Duodenal mucosa (tissue), 2 donors: ENCODE measurements around the gene SLC10A1.

ENCODE experiments used
- H3K27ac ChIP-seq: one replicate; pipeline ENCODE4 v1.7.0; 2013; ENCODE audit warnings: low read depth, low read length
- H3K27me3 ChIP-seq, 2 donors: one replicate each; pipeline ENCODE4 v1.7.0; 2013; ENCODE audit warnings: low read length in 2 of 2, control low read depth in 1 of 2; ENCODE audit not compliant: insufficient read depth in 2 of 2, control insufficient read depth in 1 of 2
- H3K36me3 ChIP-seq, 2 donors: one replicate each; pipeline ENCODE4 v1.7.0; 2013; ENCODE audit warnings: low read length in 2 of 2, control low read depth in 1 of 2; ENCODE audit not compliant: insufficient read depth in 2 of 2, control insufficient read depth in 1 of 2
- H3K4me1 ChIP-seq, 2 donors: one replicate each; pipeline ENCODE4 v1.7.0; 2013; ENCODE audit warnings: low read length in 2 of 2, control low read depth in 1 of 2; ENCODE audit not compliant: insufficient read depth in 2 of 2, control insufficient read depth in 1 of 2
- H3K4me3 ChIP-seq, 2 donors: one replicate each; pipeline ENCODE4 v1.7.0; 2013; ENCODE audit warnings: low read length in 2 of 2, low read depth in 1 of 2
- H3K9ac ChIP-seq, 2 donors: one replicate each; pipeline ENCODE4 v1.7.0; 2013; ENCODE audit warnings: low read length in 2 of 2, low read depth in 1 of 2
- H3K9me3 ChIP-seq, 2 donors: one replicate each; pipeline ENCODE4 v1.7.0; 2013; ENCODE audit warnings: low read length in 2 of 2, control low read depth in 1 of 2; ENCODE audit not compliant: control insufficient read depth in 1 of 2

SLC10A1 gene

GRCh38 chr14:69811227-69811867 is 14.3 kb upstream of the SLC10A1 start:
- Histone ChIP-seq H3K4me1 (peaks cover 9% of the 10 kb centered on the region in 2 donors), H3K9ac (no peak overlapping the region), H3K27me3 (no peaks in the 10 kb centered on the region), H3K9me3 (no peaks in the 10 kb centered on the region), H3K36me3 (no peaks in the 10 kb centered on the region), H3K4me3 (no peak overlapping the region), H3K27ac (no peak overlapping the region)

GRCh38 chr14:69808919-69809808 is 12.1 kb upstream of the SLC10A1 start:
- Histone ChIP-seq H3K27ac (no peak overlapping the region), H3K36me3 (no peaks in the 10 kb centered on the region), H3K9me3 (no peaks in the 10 kb centered on the region), H3K4me3 (no peak overlapping the region), H3K9ac (no peak overlapping the region), H3K27me3 (no peaks in the 10 kb centered on the region), H3K4me1 (peaks cover 9% of the 10 kb centered on the region in 2 donors)

- Histone ChIP-seq H3K27ac (no peak overlapping the region), H3K9ac (no peak overlapping the region), H3K4me3 (no peak overlapping the region), H3K4me1 (peaks cover 9% of the 10 kb centered on the region in 2 donors), H3K9me3 (no peaks in the 10 kb centered on the region), H3K36me3 (no peaks in the 10 kb centered on the region), H3K27me3 (no peaks in the 10 kb centered on the region)
These were observed 10.2 kb upstream of the SLC10A1 start for GRCh38 chr14:69807192-69807591.

GRCh38 chr14:69804902-69805301 is 7.9 kb upstream of the SLC10A1 start:
- Histone ChIP-seq H3K36me3 (no peaks in the 10 kb centered on the region), H3K4me1 (peaks cover 9% of the 10 kb centered on the region in 2 donors), H3K27ac (no peak overlapping the region), H3K9ac (no peak overlapping the region), H3K4me3 (no peak overlapping the region), H3K9me3 (no peaks in the 10 kb centered on the region), H3K27me3 (no peaks in the 10 kb centered on the region)

GRCh38 chr14:69803753-69804152 is 6.7 kb upstream of the SLC10A1 start:
- Histone ChIP-seq H3K9me3 (no peaks in the 10 kb centered on the region), H3K27me3 (no peaks in the 10 kb centered on the region), H3K27ac (no peak overlapping the region), H3K4me3 (no peak overlapping the region), H3K9ac (no peak overlapping the region), H3K4me1 (peaks cover 1% of the 10 kb centered on the region in 2 donors), H3K36me3 (no peaks in the 10 kb centered on the region)

- Histone ChIP-seq H3K27ac (no peak overlapping the region), H3K4me3 (no peak overlapping the region), H3K4me1 (peaks cover 12 to 15% of the 10 kb centered on the region in 2 donors), H3K9ac (no peak overlapping the region), H3K27me3 (no peaks in the 10 kb centered on the region), H3K36me3 (no peaks in the 10 kb centered on the region), H3K9me3 (no peaks in the 10 kb centered on the region)
These were observed 1.3 kb upstream of the SLC10A1 start for GRCh38 chr14:69798339-69798735.

- H3K27me3 ChIP-seq: no peaks in the 10 kb centered on the region
- no peak overlapping the region for H3K4me3 ChIP-seq
- no peaks in the 10 kb centered on the region for H3K36me3 ChIP-seq
- H3K9ac ChIP-seq: no peak overlapping the region
- peaks cover 12 to 15% of the 10 kb centered on the region in 2 donors for H3K4me1 ChIP-seq
- no peaks in the 10 kb centered on the region for H3K9me3 ChIP-seq
- H3K27ac ChIP-seq: no peak overlapping the region
These were observed 715 bp upstream of the SLC10A1 start for GRCh38 chr14:69797573-69798338.

GRCh38 chr14:69795691-69796090 is 1.4 kb downstream of the SLC10A1 start:
- H3K9ac ChIP-seq: no peak overlapping the region
- H3K27me3 ChIP-seq: no peaks in the 10 kb centered on the region
- H3K4me1 ChIP-seq: peaks cover 12 to 15% of the 10 kb centered on the region in 2 donors
- H3K4me3 ChIP-seq: no peak overlapping the region
- H3K36me3 ChIP-seq: no peaks in the 10 kb centered on the region
- H3K27ac ChIP-seq: no peak overlapping the region
- no peaks in the 10 kb centered on the region for H3K9me3 ChIP-seq

- Histone ChIP-seq H3K9ac (no peak overlapping the region), H3K27ac (no peak overlapping the region), H3K4me3 (no peak overlapping the region), H3K36me3 (no peaks in the 10 kb centered on the region), H3K27me3 (no peaks in the 10 kb centered on the region), H3K9me3 (no peaks in the 10 kb centered on the region), H3K4me1 (peaks cover 12 to 15% of the 10 kb centered on the region in 2 donors)
These were observed 2.2 kb downstream of the SLC10A1 start for GRCh38 chr14:69794791-69795190.
